Measurements from ENCODE around the gene KCNQ2.
"Not testable (repeated sequence)": the region's sequence is repeated elsewhere in the genome, so short reads cannot be mapped to it uniquely, and the experiment has no call there.

Gene KCNQ2

DNA sequence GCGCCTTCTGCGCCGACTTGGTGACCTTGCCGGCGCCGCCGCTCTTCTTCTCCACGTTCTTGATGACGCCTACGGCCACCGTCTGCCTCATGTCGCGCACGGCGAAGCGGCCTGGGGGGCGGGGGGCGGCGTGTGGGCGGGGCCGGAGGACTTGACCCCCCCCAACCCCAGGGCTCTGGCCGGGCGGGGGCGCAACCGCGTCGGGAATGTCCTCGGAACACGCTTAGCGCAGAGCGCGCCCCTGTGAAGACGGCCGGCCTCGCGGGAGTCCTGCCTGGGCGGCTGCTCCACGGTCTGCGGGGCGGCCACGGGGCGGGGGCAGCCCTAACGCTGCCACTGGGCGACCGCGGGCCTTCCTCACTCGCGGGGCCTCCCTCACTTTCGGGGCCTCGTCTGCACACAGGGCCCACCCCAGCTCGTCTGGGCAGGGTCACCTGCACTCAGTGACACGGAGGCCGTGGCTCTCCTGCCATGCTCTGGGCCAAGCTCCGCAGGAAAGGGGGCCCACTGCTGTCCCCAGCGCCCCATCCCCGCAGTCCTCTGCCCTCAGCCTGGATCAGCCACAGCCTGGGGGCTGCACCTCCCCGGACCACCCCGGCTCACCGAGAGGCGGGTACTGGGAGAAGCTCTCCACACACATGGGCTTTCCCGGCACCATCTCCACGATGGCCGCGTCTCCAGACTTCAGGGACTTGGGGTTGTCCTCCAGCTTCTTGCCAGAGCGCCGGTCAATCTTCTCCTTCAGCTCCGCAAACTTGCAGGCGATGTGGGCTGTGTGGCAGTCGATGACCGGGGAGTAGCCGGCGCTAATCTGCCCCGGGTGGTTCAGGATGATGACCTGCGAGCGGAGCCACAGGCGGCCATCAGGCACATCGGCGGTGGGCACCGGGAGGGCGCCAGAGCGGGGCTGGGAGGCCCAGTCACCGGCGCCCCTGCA lies 16.1 kb upstream of the KCNQ2 start:
- DNase-seq: no peak

DNA sequence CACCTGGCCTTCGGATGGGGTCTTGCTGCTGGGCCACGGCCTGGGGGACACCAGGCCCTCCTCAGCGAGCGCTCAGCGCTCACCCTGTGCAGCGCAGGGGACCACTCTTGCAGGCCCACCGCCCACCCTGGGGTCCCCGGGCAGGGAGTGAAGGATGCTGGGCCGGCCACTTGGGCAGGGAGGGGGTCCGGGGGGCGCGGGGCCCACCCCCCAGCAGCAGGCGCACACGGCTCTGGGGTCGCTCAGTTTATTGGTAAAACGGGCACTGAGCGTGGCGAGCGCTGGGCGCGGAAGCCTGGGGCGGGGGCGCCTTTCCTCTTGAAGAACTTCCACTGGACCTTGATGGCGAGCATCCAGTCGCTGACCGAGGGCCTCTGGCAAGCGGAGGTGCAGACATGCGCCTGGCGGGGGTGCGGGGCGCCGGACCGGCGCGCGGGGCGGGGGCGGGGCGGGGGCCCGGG lies 15.4 kb upstream of the KCNQ2 start:
- DNase-seq: no peak

DNA sequence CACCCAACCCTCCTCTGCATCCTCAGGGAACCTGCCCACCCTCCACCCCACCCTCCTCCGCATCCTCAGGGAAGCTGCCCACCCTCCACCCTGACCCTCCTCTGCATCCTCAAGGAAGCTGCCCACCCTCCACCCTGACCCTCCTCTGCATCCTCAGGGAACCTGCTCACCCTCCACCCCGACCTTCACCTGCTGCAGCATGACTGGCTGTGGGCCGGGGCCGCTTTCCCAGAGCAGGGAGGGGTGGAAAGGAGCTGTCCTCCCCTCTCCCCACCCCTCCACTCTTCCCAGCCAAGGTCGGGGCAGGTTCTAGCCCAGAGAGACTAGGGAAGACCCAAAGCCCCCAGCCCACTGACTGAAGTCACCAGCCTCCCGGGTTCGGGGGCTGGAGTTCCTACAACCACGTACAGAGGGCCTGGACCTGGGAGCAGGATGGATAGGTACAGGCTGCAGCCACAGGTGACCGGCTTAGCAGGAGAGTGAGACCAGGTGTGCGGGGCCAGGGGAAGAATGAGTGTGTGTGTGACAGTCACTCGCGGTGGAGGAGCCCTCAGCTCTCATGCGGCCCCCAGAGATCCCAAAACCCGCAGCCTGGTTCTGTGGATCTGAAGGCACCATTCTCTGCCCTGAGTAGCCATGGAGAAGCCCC lies 14.8 kb upstream of the KCNQ2 start:
- DNase-seq: no peak

DNA sequence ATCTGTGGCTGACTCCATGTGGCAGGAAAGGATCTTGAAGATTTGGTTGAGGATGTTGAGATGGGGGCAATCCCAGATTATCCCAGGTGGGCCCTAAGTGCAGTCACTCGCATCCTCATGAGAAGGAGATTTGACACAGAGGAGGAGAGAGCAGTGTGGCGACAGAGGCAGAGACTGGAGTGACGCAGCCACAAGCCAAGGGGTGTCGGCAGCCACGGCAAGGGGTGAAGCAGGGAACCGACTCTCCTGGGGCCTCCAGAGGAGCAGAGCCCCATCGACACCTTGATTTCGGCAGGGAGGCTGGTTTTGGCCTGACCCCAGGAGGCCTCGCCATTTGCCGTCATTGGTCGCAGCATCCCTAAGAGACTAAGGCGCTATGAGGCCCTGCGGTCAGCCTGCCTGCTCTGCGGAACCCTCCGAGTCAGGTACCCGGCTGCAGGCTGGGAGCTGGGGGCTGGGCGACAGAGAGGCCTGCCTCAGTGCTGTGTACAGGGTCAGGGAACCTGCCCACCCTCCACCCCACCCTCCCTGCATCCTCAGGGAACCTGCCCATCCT lies 13.9 kb upstream of the KCNQ2 start:
- DNase-seq: no peak

DNA sequence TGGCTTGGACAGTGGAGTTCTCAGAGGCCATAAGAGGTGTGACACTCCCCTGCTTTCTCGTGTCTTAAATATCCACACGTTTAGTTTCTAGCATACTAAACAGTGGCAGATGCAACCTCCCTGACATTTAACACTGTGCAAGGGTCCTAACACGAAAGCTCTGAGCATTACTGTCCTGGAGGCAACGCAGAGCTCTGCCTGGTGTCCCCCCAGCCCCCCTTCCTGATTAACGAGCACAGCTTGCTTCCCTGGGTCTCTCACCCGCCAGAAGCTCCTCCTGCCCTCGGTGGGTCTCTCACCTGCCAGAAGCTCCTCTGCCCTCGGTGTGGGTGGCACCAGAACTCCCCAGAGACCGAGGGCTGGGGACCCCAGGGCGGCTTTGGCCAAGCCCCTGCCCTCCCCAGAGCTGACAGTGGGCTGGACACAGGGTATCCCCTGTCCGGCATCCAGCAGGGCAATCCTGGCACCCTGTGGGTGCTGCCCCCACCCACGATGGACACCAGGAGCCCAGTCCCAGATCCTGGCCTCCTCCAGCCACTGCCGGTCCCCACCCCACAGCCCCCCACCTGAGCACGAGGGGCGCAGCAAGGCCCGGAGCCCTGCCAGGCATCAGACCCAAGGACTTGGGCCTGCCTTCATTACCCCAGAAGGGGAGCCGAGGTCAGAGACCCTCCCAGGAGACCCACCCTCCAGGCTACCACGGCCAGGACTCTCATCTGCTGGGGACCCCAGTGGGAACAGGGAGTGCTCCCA lies 12.4 kb upstream of the KCNQ2 start:
- DNase-seq: no peak

DNA sequence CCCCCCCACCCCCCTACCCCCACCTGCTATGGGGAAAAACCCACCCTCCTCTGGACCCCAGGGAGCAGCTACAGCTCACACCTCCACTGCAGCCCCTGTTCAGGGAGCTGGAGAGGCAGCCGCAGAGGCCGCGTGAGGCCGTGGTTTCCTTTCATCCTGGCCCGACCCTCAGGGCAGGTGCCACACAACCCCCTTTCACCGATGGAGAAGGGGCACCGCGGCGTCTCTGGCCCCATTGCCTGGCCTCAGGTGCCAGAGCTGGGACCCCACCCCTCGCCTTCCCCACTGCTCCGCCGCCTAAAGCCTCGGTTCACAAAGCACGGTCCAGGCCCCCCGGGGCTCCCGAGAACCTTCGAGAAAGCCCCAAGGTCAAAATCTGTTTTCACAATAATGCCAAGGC lies 11.8 kb upstream of the KCNQ2 start:
- no peak for DNase-seq

DNA sequence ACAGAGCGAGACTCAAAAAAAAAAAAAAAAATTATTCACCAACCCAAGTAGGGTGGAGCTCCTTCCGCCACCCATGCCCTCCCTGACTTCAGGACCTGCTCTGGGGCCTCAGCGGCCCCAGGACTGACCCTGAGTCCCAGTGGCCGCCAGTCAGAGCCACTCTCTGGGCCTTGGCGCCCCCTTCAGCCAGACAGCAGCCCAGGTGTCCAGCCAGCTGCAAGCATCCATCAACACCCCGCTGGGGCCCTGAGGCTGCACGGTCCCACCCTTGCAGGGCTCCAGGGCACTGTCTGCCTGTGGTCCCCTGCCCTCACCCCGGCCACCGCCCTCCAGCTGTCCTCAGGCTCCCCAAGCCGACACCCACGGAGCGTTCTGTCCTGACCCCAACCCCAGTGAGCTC lies 11.4 kb upstream of the KCNQ2 start:
- DNase-seq: no peak

DNA sequence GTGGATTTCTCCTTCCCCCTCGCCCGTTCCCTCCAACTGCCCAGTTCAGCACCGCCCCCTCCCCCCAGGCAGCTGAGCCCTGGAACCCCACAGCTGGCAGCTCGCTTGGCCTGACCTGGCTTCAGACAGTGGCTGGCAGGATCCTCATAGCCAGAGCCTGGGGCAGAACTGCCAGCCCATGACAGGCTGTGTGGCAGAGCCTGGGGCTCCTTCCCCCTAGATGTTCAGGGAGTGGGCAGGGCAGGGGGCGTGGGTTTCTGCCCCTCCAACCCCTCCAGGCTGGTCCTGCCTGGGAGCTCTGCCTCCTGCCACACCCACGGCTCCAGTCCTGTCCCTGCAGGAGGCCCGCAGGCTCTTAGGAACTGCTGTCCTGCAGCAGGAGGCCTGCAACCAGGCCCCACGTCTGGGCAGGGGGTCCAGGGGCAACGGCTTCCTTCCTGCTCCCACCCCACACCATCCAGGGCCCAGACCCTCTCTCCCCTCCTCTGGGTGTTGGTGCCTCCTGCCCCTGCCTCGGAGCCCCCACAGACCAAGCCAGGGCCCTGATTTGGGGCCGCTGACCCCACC lies 9.6 kb upstream of the KCNQ2 start:
- no peak for DNase-seq

DNA sequence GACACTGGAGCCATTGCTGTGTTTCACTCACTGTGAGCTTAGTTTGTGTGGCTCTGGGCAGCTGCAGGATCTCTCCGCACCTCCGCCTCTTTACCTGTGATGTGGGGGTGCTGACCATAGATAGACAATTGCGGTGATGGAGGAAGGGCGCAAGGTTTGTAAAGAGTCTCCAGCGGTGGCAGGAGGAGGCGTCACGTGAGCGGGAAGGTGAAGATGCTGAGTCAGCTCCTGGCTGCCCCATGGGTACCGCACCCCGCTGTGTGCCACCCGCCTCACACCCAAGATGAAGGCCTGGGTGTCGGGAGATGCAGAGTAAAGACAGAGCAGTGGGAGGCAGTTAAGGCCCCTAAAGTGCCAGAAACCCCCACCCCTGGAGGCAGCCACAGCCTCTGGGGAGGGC lies 9.0 kb upstream of the KCNQ2 start:
- DNase-seq: no peak

DNA sequence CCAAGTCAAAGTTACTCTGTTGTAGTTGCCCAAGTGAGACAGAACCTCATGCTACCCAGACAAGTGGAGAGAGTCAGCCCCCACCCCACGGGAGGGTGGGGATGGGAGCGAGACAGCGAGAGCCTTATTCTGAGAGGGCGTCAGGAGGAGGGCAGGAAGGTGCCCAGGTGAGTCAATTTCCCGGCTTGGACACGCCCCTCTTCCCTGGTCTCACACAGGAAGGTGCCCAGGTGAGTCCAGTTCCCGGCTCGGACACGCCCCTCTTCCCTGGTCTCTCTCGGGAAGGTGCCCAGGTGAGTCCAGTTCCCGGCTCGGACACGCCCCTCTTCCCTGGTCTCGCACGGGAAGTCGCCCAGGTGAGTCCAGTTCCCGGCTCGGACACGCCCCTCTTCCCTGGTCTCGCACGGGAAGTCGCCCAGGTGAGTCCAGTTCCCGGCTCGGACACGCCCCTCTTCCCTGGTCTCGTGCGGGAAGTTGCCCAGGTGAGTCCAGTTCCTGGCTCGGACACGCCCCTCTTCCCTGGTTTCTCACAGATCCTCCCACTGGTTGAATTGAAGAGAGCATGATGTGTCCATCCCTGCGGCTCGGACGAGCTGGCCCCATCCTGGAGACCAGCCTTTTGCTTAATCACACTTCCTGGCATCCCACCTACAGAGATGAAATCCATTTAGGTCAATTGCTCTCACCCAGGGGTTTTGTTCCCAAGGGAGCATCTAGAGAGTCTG lies 7.4 kb upstream of the KCNQ2 start:
- not testable (repeated sequence) for DNase-seq

DNA sequence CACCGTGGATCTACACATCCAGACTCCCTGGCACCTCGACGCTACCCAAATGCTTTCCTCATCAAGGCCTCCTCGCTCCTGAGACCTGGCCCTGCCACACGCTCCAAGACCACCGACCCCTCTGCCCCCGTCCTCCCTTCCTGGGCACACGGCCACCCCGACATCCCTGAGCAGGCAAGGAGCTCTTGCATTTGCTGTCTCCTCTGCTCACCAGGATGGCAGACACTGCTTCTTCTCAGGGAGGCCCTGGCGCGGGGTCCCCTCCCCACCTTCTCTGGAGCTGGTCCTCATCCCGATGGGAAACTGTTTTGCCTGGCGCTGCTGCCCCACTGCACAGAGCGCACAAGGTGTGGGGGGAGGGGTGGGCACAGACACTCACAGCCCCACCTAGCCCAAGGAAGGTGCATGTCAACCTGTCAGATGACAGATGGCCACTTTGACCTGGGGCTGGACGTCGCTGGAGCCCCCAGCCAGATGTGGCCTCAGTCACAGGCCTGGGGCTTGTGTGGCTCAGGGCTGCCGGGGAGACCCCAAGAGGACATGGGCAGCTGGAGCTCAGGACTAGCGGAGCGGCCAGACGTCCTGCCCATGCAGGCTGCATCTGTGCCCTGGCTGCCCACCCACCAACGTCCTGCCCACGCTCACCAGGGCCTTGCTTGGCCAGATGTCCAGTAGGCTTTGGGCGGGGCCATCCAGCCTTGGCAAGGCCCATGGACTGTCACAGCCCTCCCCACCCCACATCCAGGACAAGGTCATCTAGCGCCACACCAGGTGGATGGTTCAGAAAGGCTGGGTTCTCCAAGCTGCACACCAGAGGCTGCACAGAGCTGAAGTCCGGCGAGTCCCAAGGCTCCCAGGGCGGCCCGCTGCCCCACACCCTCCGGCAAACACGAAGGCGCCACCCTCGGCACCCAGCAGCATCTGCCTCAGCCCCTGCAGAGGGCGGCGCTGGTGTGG lies 6.2 kb upstream of the KCNQ2 start:
- DNase-seq: no peak

DNA sequence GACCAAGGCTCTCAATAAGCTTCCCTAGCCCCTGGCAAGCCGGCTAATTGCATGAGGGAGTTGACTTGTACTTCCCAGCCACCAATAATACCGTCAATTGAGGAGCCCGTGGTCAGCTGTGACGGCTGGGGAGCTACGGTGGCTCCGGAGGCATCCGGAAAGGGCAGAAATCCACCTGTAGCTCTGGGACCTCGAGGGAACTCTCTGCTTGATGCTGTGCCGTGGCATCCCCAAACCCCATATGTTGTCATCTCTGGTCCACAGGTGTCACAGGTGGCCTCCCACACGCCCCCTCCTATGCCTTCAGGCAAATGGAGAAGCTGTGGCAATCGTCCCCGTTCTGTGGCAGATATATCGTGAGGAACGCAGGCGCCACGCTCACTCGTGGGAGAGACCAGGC lies 5.5 kb upstream of the KCNQ2 start:
- DNase-seq: no peak

DNA sequence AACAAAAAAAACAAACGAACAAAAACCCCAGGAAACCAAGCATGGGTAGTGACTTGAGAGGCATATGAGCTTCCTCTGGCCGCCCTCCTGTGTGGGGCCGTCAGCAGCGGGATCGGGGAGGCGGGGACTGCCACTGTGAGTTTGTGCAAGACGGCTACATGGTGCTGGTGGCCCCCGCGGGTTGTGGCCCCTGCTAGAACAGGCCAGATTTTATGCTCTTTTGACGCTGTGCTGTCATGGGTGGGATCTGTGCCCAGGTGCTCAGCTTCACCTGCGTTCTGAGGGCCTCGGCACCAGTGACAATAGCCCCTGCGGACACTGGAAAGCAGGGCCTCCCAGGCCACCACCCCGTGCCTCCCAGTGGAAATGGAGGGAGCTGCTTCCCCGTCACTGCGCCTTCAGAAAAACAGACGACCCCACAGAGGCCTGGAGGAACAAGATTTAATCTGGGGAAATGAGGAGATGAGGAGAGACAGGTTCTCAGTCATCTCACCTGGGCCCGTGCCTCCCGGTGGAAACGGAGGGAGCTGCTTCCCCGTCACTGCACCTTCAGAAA lies 4.7 kb upstream of the KCNQ2 start:
- DNase-seq: no peak

DNA sequence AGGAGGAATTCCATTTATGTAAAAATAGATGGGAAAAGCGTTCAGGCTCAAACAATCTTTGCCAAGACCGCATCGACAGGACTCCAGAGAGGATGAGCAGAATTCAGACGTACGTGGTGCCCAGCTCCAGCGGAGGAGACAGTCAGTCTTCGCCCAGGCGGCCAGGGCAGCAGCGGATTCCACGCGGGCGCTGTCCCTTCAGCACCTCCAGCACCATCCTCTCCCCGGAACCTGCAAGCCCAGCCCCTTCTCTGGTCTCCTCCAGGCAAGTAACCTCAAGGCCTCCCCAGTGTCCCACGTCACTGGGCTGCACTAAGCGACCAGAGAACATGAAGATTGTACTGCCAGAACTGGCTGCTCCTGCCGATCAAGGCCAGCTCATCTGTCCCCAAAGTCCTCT lies 2.8 kb upstream of the KCNQ2 start:
- no peak for DNase-seq

DNA sequence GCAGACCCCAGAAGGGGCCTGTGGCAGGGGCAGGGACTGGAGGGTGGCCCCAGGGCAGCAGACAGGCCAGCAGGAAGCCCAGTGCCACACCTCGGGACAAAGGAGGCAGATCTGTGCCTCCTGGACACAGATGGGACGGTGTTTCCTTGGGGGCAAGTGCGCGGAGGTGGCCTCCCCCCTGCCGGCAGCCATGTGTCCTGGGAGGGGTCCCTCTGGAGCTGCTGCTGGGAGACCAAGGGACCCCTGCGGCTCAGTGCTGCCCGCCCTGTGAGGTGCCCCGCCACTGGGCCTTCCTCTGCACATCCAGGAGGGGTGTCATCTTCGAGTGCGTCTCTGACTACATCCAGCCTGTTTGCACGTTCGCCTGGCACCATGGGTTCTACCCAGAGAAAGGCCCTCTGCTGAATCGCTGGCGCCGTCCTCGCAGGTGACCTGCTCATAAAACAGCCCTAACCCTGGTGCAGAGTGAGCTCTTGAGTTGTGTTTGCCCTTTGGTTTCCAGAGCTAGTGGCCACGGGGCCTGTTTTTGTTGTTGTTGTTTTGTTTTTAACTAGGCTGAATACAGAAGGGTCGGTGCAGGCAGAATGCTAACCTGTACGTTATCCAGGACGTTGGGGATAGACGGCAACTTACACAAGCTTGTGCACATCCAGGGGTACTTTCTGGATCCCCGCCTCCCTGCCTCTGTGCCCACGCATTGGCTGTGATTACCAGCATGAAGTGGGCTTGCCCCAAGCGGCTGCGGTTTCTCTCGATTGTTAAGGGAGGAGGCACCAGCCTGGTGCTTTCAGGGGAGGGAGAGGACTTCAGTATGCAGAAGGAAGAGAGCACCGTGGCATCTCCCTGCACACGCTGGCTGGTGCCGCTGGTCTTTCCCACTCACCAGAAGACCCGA lies 1.3 kb upstream of the KCNQ2 start:
- no peak for DNase-seq

DNA sequence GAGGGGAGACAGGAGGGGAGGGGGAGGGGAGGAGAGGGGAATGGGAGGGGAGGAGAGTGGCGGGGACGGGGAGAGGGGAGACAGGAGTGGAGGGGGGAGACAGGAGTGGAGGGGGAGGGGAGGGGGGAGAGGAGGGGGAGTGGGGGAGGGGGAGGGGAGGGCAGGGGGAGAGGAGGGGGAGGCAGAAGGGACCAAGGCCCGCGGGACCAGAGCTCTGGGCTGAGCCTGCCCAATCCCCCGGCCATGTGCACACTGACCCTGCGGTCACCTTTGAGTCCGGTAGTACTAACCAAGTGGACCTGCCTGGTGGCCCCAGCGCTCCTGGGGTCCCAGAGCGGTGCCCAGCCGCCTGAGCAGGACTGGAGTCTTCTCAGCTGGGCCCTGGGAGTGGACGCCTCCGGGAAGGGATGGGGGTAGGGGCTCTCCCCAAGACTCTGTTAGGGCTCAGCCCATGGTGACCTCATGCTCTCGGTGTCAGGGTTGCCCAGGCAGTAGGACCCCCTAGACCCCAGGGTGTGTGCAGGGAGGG lies 471 bp upstream of the KCNQ2 start:
- no peak for DNase-seq

DNA sequence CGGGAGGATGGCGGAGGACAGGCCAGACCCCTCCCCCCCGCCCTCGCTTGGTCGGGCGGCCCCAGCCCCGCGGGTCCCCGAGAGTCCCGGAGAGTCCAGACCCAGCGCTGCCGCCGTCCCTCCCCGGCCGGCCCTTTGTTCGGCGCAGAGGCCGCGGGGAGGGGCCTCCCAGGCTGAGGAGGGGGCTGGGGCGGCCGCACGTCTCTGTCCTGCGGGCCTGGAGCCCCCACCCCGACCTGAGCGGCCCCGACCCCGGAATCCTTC lies 806 bp downstream of the KCNQ2 start:
- no peak for DNase-seq

DNA sequence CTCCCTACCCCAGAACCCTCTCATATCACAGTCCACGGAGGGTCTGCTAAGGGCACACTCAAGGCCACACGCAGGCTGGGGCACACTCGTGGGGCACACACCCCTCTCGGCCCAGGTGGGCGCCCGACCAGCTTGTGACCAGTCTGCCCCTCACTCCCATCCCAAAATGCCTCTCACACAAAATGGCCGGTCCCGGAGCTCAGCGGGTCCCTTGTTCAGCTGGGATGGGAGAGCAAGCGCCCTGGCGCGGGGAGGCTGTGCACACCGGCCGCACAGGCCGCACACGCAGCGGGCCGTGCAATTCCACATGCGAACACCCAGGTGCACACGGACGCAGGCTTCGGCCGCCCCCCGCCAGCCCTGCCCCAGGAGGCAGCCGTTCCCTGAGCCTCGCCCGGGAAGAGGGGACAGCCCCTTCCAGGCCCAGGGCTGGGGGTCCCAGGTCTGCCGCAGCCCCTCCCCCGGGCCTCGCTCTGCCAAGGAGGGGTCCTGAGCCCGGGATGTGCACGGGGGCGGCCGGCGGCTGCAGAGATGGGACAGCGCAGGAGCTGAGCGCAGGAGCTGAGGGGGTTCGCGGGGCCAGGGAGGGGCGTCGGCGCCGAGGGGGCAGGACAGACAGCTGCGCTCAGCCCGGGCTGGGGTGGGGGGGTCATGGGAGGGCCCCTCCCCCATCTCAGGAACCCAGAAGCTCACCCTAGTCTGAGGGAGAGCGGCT lies 1.3 kb downstream of the KCNQ2 start:
- DNase-seq: no peak

DNA sequence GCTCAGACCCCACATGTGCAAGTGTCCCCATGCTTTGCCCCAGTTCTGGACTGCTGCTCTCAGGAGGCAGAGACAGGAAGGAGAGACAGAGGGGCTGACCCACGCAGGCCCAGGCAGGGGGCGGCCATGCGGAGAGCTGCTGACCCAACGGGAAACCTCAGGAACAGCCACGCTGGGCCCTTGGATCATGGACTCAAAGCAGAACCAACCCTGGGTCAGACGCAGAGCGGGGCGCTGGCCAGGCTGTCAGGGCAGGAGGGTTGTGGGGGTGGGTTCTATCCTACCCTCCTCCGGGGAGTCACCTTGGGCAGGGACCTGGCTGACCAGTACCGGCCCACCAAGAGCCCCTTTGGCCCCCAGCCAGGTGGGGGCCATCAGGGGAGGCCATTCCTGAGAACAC lies 2.0 kb downstream of the KCNQ2 start:
- no peak for DNase-seq
